Keratinocyte (primary cell): ENCODE measurements around the gene VAMP2. TPM values are rescaled to one million over a fixed set of nuclear protein-coding genes. Genes with fewer than 3 reads are reported as not detected.

Experiments
- DNase-seq: peaks from one replicate; pipeline ENCODE4 v3.0.0-alpha.2; 2011; ENCODE audit warnings: low read depth, missing footprints, low spot score
- FAIRE-seq: peaks from 2 replicates; lab custom pipeline; 2011; peaks lifted over from hg19 to GRCh38; lab: Jason Lieb, UNC
- H2AFZ ChIP-seq: 2 replicates; pipeline ENCODE4 v1.6.0; 2012; ENCODE audit warnings: low read length, control low read depth, inconsistent platforms; ENCODE audit not compliant: control insufficient read depth
- H3K27ac ChIP-seq: 2 replicates; pipeline ENCODE4 v1.5.1; 2011; ENCODE audit warnings: low read length; ENCODE audit not compliant: control insufficient read depth, insufficient read depth
- H3K27me3 ChIP-seq: 3 replicates; pipeline ENCODE4 v1.6.0; 2011; ENCODE audit warnings: low read length; ENCODE audit not compliant: control insufficient read depth, insufficient read depth; ENCODE audit errors: extremely low read depth
- H3K36me3 ChIP-seq, 2 experiments: 2 replicates in 1 of 2; 3 replicates in 1 of 2; pipeline ENCODE4 v1.5.1; 2011; ENCODE audit warnings: low read length in 2 of 2, mild to moderate bottlenecking in 1 of 2; ENCODE audit not compliant: control insufficient read depth in 2 of 2, insufficient read depth in 2 of 2; ENCODE audit errors: extremely low read depth in 1 of 2
- H3K4me1 ChIP-seq: 3 replicates; pipeline ENCODE4 v1.5.1; 2011; ENCODE audit warnings: low read length; ENCODE audit not compliant: control insufficient read depth, insufficient read depth; ENCODE audit errors: extremely low read depth
- H3K4me2 ChIP-seq: 3 replicates; pipeline ENCODE4 v1.6.0; 2011; ENCODE audit warnings: low read depth, low read length; ENCODE audit not compliant: control insufficient read depth, insufficient read depth; ENCODE audit errors: extremely low read depth
- H3K4me3 ChIP-seq, 3 experiments: fragments of 200-600 bp in 1 of 3; sonication (generic) in 1 of 3; 2 replicates in 2 of 3; 3 replicates in 1 of 3; pipeline ENCODE4 v1.5.1; 2011 to 2016; ENCODE audit warnings: low read length in 3 of 3, mild to moderate bottlenecking in 3 of 3, control low read depth in 2 of 3, inconsistent platforms in 1 of 3, low read depth in 1 of 3, mixed read lengths in 1 of 3, mixed run types in 1 of 3, moderate library complexity in 1 of 3; ENCODE audit not compliant: control insufficient read depth in 2 of 3, insufficient read depth in 2 of 3; ENCODE audit errors: extremely low read depth in 1 of 3
- H3K79me2 ChIP-seq: 2 replicates; pipeline ENCODE4 v1.6.0; 2012; ENCODE audit warnings: low read length; ENCODE audit not compliant: control insufficient read depth, insufficient read depth
- H3K9ac ChIP-seq: 3 replicates; pipeline ENCODE4 v1.6.0; 2011; ENCODE audit warnings: low read length; ENCODE audit not compliant: control insufficient read depth, insufficient read depth; ENCODE audit errors: extremely low read depth
- H3K9me1 ChIP-seq: 3 replicates; pipeline ENCODE4 v1.6.0; 2011; ENCODE audit warnings: low read length; ENCODE audit not compliant: control insufficient read depth, insufficient read depth; ENCODE audit errors: extremely low read depth
- H3K9me3 ChIP-seq: 2 replicates; pipeline ENCODE4 v1.5.1; 2012; ENCODE audit warnings: low read depth, low read length; ENCODE audit not compliant: control insufficient read depth
- H4K20me1 ChIP-seq: 3 replicates; pipeline ENCODE4 v1.6.0; 2011; ENCODE audit warnings: low read length; ENCODE audit not compliant: control insufficient read depth, insufficient read depth; ENCODE audit errors: extremely low read depth
- CTCF ChIP-seq, 3 experiments: IDR thresholded peaks in 1 of 3; conservative IDR thresholded peaks in 1 of 3; optimal IDR thresholded peaks in 1 of 3; 2 replicates in 2 of 3; 3 replicates in 1 of 3; pipeline versions ENCODE3 to v1.5.1; 2011; ENCODE audit warnings: low read length in 3 of 3, mild to moderate bottlenecking in 3 of 3, moderate library complexity in 2 of 3, control low read depth in 1 of 3, inconsistent platforms in 1 of 3; ENCODE audit not compliant: insufficient read depth in 2 of 3; ENCODE audit errors: extremely low read depth in 1 of 3
- EZH2 ChIP-seq: IDR thresholded peaks from one replicate; pipeline ENCODE4 v1.6.1; 2012; ENCODE audit warnings: inconsistent platforms, mild to moderate bottlenecking, low read length, moderate library complexity
- dilution Hi-C: fragments of 300-500 bp; cut with MboI; formaldehyde crosslinking; loops from one replicate; pipeline ENCODE4 v1.7.0; 2020; ENCODE audit warnings: low sequenced_read_pairs; ENCODE audit not compliant: extremely low pct_ligation_motif_present
- polyA plus RNA-seq, 5 experiments: library from polyadenylated mRNA; depleted of rRNA in 3 of 5; stranded (reverse) in 3 of 5; stranded (forward) in 1 of 5; unstranded in 1 of 5; fragments of >200 nt; gene quantifications; 1 replicate in 1 of 5; 2 replicates in 3 of 5; 3 replicates in 1 of 5; pipeline versions ENCODE4 v1.2.1 to v1.2.3, GENCODE V29; 2011 to 2012; ENCODE audit warnings: missing spikeins in 2 of 5, low read depth in 1 of 5, low replicate concordance in 1 of 5

The VAMP2 gene
- polyA plus RNA-seq, 1 donor (not counting 4 experiments of a cell fraction or from before 2014, with no cell fraction given) = 9.8 TPM

GRCh38 chr17:8142158-8142886, 20.4 kb downstream of the VAMP2 start:
- Histone ChIP-seq H4K20me1 (peaks cover 11% of the 10 kb centered on the region), H3K27ac (no peak overlapping the region), H3K36me3 (peaks cover 54 to 60% of the 10 kb centered on the region in 2 experiments), H3K4me1 (peaks cover 16% of the 10 kb centered on the region), H3K4me2 (no peak overlapping the region), H3K79me2 (no peaks in the 10 kb centered on the region), H3K9ac (no peak overlapping the region), H3K9me3 (no peaks in the 10 kb centered on the region), H2AFZ (no peak overlapping the region), H3K9me1 (no peaks in the 10 kb centered on the region), H3K4me3 (no peak overlapping the region), H3K27me3 (no peaks in the 10 kb centered on the region)
- FAIRE-seq (no peak), DNase-seq (no peak)
- dilution Hi-C loops = no loop called here
- TF ChIP-seq CTCF (optimal IDR thresholded peaks at IDR 0.05 in 1 of 3, IDR thresholded peaks at IDR 0.05 in 1 of 3, conservative IDR thresholded peaks at IDR 0.05 in 1 of 3; ENCODE audit: extremely low read depth in 1 of 3, insufficient read depth in 2 of 3, low read length in 3 of 3) (no peak), EZH2 (no peak)

- H3K9me3 ChIP-seq = no peaks in the 10 kb centered on the region
- H3K9ac ChIP-seq = no peak overlapping the region
- FAIRE-seq (no peak), DNase-seq (no peak)
- H3K36me3 ChIP-seq = peaks cover 48 to 54% of the 10 kb centered on the region in 2 experiments
- H2AFZ ChIP-seq = no peak overlapping the region
- no peaks in the 10 kb centered on the region for H3K27me3 ChIP-seq
- no peaks in the 10 kb centered on the region for H3K9me1 ChIP-seq
- H4K20me1 ChIP-seq = peaks cover 9% of the 10 kb centered on the region
- H3K4me2 ChIP-seq = no peak overlapping the region
- no peaks in the 10 kb centered on the region for H3K79me2 ChIP-seq
- dilution Hi-C loops = no loop called here
- peaks cover 16% of the 10 kb centered on the region for H3K4me1 ChIP-seq
- TF ChIP-seq EZH2 (no peak), CTCF (optimal IDR thresholded peaks at IDR 0.05 in 1 of 3, IDR thresholded peaks at IDR 0.05 in 1 of 3, conservative IDR thresholded peaks at IDR 0.05 in 1 of 3; ENCODE audit: extremely low read depth in 1 of 3, insufficient read depth in 2 of 3, low read length in 3 of 3) (no peak)
- H3K27ac ChIP-seq = no peak overlapping the region
- no peak overlapping the region for H3K4me3 ChIP-seq
Observed at GRCh38 chr17:8141741-8142140, 21.0 kb downstream of the VAMP2 start.
